ENCODE data around the gene PPP3R2. TPM values are rescaled to one million over a fixed set of nuclear protein-coding genes. Genes with fewer than 3 reads are reported as not detected.

Gene PPP3R2
- total and polyA plus RNA-seq, 3 donors from 2014 or later, result 18.0 to 241 (median 22.8) TPM

- Histone ChIP-seq H3K4me1 (no peaks in the 10 kb centered on the region), H3K27me3 (no peaks in the 10 kb centered on the region), H3K4me3 (no peak overlapping the region), H3K27ac (no peak overlapping the region), H3K36me3 (ENCODE audit: low read depth, missing control alignments) (no peaks in the 10 kb centered on the region), H3K9me3 (no peaks in the 10 kb centered on the region)
- 74 to 79% methylated on average over 3 of the region's 3 CpGs for whole genome bisulfite sequencing, 2 donors
- DNase-seq, result no peak
- intact Hi-C loops (cut with DNase I; ENCODE audit: low total_unique reads), result no loop called here
- TF ChIP-seq CTCF (IDR thresholded peaks at IDR 0.05) (no peak), POLR2A (IDR thresholded peaks at IDR 0.05) (no peak)
Observed at GRCh38 chr9:101585740-101586139, 9.0 kb downstream of the PPP3R2 start.

- H3K27me3 ChIP-seq, result no peaks in the 10 kb centered on the region
- H3K4me3 ChIP-seq, result no peak overlapping the region
- TF ChIP-seq CTCF (IDR thresholded peaks at IDR 0.05), result no peak
- TF ChIP-seq POLR2A (IDR thresholded peaks at IDR 0.05), result no peak
- no peak overlapping the region for H3K27ac ChIP-seq
- intact Hi-C loops (cut with DNase I; ENCODE audit: low total_unique reads), result no loop called here
- no peaks in the 10 kb centered on the region for H3K36me3 ChIP-seq (ENCODE audit: low read depth, missing control alignments)
- no peaks in the 10 kb centered on the region for H3K4me1 ChIP-seq
- no peaks in the 10 kb centered on the region for H3K9me3 ChIP-seq
- DNase-seq, result no peak
- WGBS, 2 donors, result 73 to 88% methylated on average over 1 of the region's 1 CpG
Observed at GRCh38 chr9:101582553-101582952, 12.2 kb downstream of the PPP3R2 start.

- Histone ChIP-seq H3K36me3 (ENCODE audit: low read depth, missing control alignments) (no peaks in the 10 kb centered on the region), H3K27me3 (no peaks in the 10 kb centered on the region), H3K4me3 (no peak overlapping the region), H3K27ac (no peak overlapping the region), H3K9me3 (no peaks in the 10 kb centered on the region), H3K4me1 (no peaks in the 10 kb centered on the region)
- WGBS, 2 donors, result 82 to 84% methylated on average over 6 of the region's 6 CpGs
- intact Hi-C loops (cut with DNase I; ENCODE audit: low total_unique reads), result no loop called here
- DNase-seq, result no peak
- TF ChIP-seq POLR2A (IDR thresholded peaks at IDR 0.05) (no peak), CTCF (IDR thresholded peaks at IDR 0.05) (no peak)
Observed at GRCh38 chr9:101579711-101580545, 14.8 kb downstream of the PPP3R2 start.

DNA sequence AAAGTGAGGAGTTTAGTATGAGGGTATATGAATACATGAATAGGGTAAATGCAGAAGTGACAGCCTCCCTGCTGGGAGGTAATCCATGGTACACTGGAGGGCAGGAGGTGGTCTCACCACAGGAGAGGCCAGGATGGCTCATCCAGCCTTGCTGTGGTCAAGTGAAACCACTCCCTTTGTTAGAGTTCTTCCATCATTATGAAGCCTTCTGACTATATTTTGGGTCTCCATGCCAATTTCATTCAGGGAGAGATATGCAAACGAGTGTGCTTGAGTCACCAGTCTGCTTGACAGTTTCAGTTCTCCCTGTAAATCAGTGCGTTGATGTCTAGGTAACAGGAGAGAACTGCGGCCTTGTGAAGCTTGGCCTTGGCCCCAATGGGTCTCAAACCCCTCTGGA is 16.4 kb downstream of the PPP3R2 start:
- Histone ChIP-seq H3K36me3 (ENCODE audit: low read depth, missing control alignments) (no peaks in the 10 kb centered on the region), H3K4me1 (no peaks in the 10 kb centered on the region), H3K9me3 (no peaks in the 10 kb centered on the region), H3K27ac (no peak overlapping the region), H3K4me3 (no peak overlapping the region), H3K27me3 (no peaks in the 10 kb centered on the region)
- DNase-seq, result no peak
- intact Hi-C loops (cut with DNase I; ENCODE audit: low total_unique reads), result no loop called here
- TF ChIP-seq POLR2A (IDR thresholded peaks at IDR 0.05) (no peak), CTCF (IDR thresholded peaks at IDR 0.05) (no peak)
- WGBS, 2 donors, result 77 to 83% methylated on average over 3 of the region's 3 CpGs
